HCT116 (cell line): ENCODE measurements around the gene IGLL5. TPM values are rescaled to one million over a fixed set of nuclear protein-coding genes. Genes with fewer than 3 reads are reported as not detected.

Source experiments
- ATAC-seq: fragments of 200-7000 bp; cut with Tn5 transposase; 2 replicates; pipeline ENCODE4 v1.9.1; 2020; ENCODE audit warnings: mild to moderate bottlenecking, moderate library complexity
- BruUV-seq: library from RNA; stranded (reverse); fragments of 400-500 nt; replicated peaks from 2 replicates; lab custom pipeline; 2021; lab: Mats Ljungman, UMichigan
- CTCF ChIA-PET: fragments of 300-600 bp; sonication (Branson Sonifier 250); formaldehyde crosslinking; loops from one replicate; lab custom pipeline; 2021; ENCODE audit warnings: antibody characterized with exemption; lab: Charles Lee
- POLR2A ChIA-PET: fragments of 300-600, 350-600 bp; sonication (Branson Sonifier 250); formaldehyde crosslinking; loops from one replicate; lab custom pipeline; 2021; ENCODE audit warnings: antibody characterized with exemption; lab: Charles Lee
- RAD21 ChIA-PET, 2 experiments: fragments of 300-600 bp; sonication (Branson Sonifier 250); formaldehyde crosslinking; loops; one replicate each; lab custom pipeline; 2023; ENCODE audit warnings: low total read pairs in 2 of 2; ENCODE audit not compliant: uncharacterized antibody in 2 of 2, unreplicated experiment in 2 of 2, low non-redundant PET in 1 of 2; lab: Charles Lee
- DNase-seq: peaks from one replicate; pipeline ENCODE4 v3.0.0-alpha.2; 2010; ENCODE audit warnings: low read depth, low spot score
- H2AFZ ChIP-seq: fragments of 200-600 bp; shearing (Covaris generic), sonication (generic); 2 replicates; pipeline ENCODE4 v1.6.1; 2017; ENCODE audit warnings: low read depth, mixed run types, mixed read lengths, antibody characterized with exemption, low read length; ENCODE audit not compliant: poor library complexity, severe bottlenecking
- H3K27ac ChIP-seq: 2 replicates; pipeline ENCODE4 v1.5.1; 2012; ENCODE audit warnings: low read depth, low read length
- H3K27me3 ChIP-seq: fragments of 200-600 bp; sonication (generic); 2 replicates; pipeline ENCODE4 v1.6.1; 2016; ENCODE audit warnings: mixed run types, low read length, mixed read lengths; ENCODE audit not compliant: insufficient read depth
- H3K36me3 ChIP-seq, 2 experiments: fragments of 200-500 bp in 1 of 2; fragments of 200-600 bp in 1 of 2; sonication (Bioruptor generic) in 1 of 2; sonication (generic) in 1 of 2; 2 replicates each; pipeline versions ENCODE4 v1.5.1 to v1.6.1; 2014 to 2016; ENCODE audit warnings: low read length in 2 of 2, inconsistent platforms in 1 of 2, mixed read lengths in 1 of 2, mixed run types in 1 of 2; ENCODE audit not compliant: insufficient read depth in 2 of 2, control insufficient read depth in 1 of 2
- H3K4me1 ChIP-seq, 2 experiments: fragments of 200-600 bp in 1 of 2; sonication (generic) in 1 of 2; 2 replicates each; pipeline versions ENCODE4 v1.5.1 to v1.6.1; 2012 to 2017; ENCODE audit warnings: low read length in 2 of 2, inconsistent platforms in 1 of 2, mild to moderate bottlenecking in 1 of 2, mixed read lengths in 1 of 2, mixed run types in 1 of 2, moderate library complexity in 1 of 2; ENCODE audit not compliant: insufficient read depth in 2 of 2, control insufficient read depth in 1 of 2
- H3K4me2 ChIP-seq: fragments of 200-600 bp; sonication (generic); 2 replicates; pipeline ENCODE4 v1.6.1; 2017; ENCODE audit warnings: mixed run types, low read length, mixed read lengths
- H3K4me3 ChIP-seq, 2 experiments: fragments of 200-600 bp in 1 of 2; sonication (generic) in 1 of 2; replicated peaks in 1 of 2; 2 replicates each; pipeline ENCODE4 v1.5.1; 2011 to 2016; ENCODE audit warnings: low read length in 2 of 2, control low read depth in 1 of 2, low read depth in 1 of 2, mild to moderate bottlenecking in 1 of 2, mixed read lengths in 1 of 2, mixed run types in 1 of 2
- H3K79me2 ChIP-seq: fragments of 200-600 bp; sonication (generic); 2 replicates; pipeline ENCODE4 v1.6.1; 2017; ENCODE audit warnings: mild to moderate bottlenecking, mixed run types, low read length, moderate library complexity, mixed read lengths; ENCODE audit not compliant: insufficient read depth
- H3K9ac ChIP-seq: fragments of 200-600 bp; sonication (generic); 2 replicates; pipeline ENCODE4 v1.6.1; 2016; ENCODE audit warnings: low read length, mixed read lengths
- H3K9me2 ChIP-seq: fragments of 200-600 bp; sonication (generic), shearing (Covaris generic); 2 replicates; pipeline ENCODE4 v1.6.1; 2017; ENCODE audit warnings: mixed run types, mild to moderate bottlenecking, moderate library complexity; ENCODE audit not compliant: insufficient read depth
- H3K9me3 ChIP-seq, 2 experiments: fragments of 200-500 bp in 1 of 2; fragments of 200-600 bp in 1 of 2; sonication (Bioruptor generic) in 1 of 2; sonication (generic) in 1 of 2; 2 replicates each; pipeline ENCODE4 v1.6.1; 2014 to 2017; ENCODE audit warnings: low read length in 2 of 2, mixed read lengths in 2 of 2, inconsistent platforms in 1 of 2, low read depth in 1 of 2, mild to moderate bottlenecking in 1 of 2, mixed run types in 1 of 2, moderate library complexity in 1 of 2; ENCODE audit not compliant: control insufficient read depth in 1 of 2, insufficient read depth in 1 of 2
- H4K20me1 ChIP-seq: fragments of 200-600 bp; sonication (generic), shearing (Covaris generic); 2 replicates; pipeline ENCODE4 v1.6.1; 2017; ENCODE audit warnings: mixed run types, mild to moderate bottlenecking, moderate library complexity; ENCODE audit not compliant: insufficient read depth
- ATF3 ChIP-seq: IDR thresholded peaks from 2 replicates; pipeline ENCODE4 v1.6.1; 2012
- CBX3 ChIP-seq: IDR thresholded peaks from 2 replicates; pipeline ENCODE4 v1.6.1; 2012; ENCODE audit warnings: low read depth
- CEBPB ChIP-seq: IDR thresholded peaks from 2 replicates; pipeline ENCODE4 v1.6.1; 2012; ENCODE audit warnings: low read depth
- EZH2 ChIP-seq: fragments of 200-600 bp; sonication (generic); IDR thresholded peaks from 2 replicates; pipeline ENCODE4 v1.6.1; 2017; ENCODE audit warnings: antibody characterized with exemption, mixed run types
- FOSL1 ChIP-seq: IDR thresholded peaks from 2 replicates; pipeline ENCODE4 v1.6.1; 2012; ENCODE audit warnings: low read depth
- JUND ChIP-seq: IDR thresholded peaks from 2 replicates; pipeline ENCODE4 v1.6.1; 2012
- MAX ChIP-seq: IDR thresholded peaks from 2 replicates; pipeline ENCODE4 v1.6.1; 2012
- POLR2A ChIP-seq: IDR thresholded peaks from 2 replicates; pipeline ENCODE4 v1.7.0; 2011; ENCODE audit warnings: borderline replicate concordance; ENCODE audit not compliant: insufficient read depth, insufficient read length; ENCODE audit errors: extremely low read depth
- POLR2AphosphoS5 ChIP-seq: IDR thresholded peaks from 2 replicates; pipeline ENCODE4 v1.6.1; 2011; ENCODE audit warnings: mild to moderate bottlenecking, low read depth, low read length, moderate library complexity
- RAD21 ChIP-seq: IDR thresholded peaks from 2 replicates; pipeline ENCODE4 v1.6.1; 2012; ENCODE audit warnings: low read depth, mild to moderate bottlenecking
- REST ChIP-seq: IDR thresholded peaks from 2 replicates; pipeline ENCODE4 v1.6.1; 2012; ENCODE audit warnings: low read depth
- SRF ChIP-seq: IDR thresholded peaks from 2 replicates; pipeline ENCODE4 v1.6.1; 2012; ENCODE audit warnings: low read depth
- TCF7L2 ChIP-seq: IDR thresholded peaks from 2 replicates; pipeline ENCODE4 v1.7.0; 2011; ENCODE audit warnings: borderline replicate concordance, inconsistent platforms; ENCODE audit not compliant: insufficient read depth, insufficient read length; ENCODE audit errors: extremely low read depth
- YY1 ChIP-seq: IDR thresholded peaks from 2 replicates; pipeline ENCODE4 v1.6.1; 2011; ENCODE audit warnings: low read length, low read depth, moderate library complexity, mild to moderate bottlenecking; ENCODE audit not compliant: insufficient replicate concordance; ENCODE audit errors: extremely low read depth
- ZFX ChIP-seq: fragments of 450-650 bp; IDR thresholded peaks from 2 replicates; pipeline ENCODE4 v1.6.1; 2017
- ZNF274 ChIP-seq: fragments of 200-500 bp; sonication (Bioruptor generic); IDR thresholded peaks from 2 replicates; pipeline ENCODE4 v1.6.1; 2014; ENCODE audit warnings: mild to moderate bottlenecking, low read depth, low read length, inconsistent platforms
- intact Hi-C: fragments of 100-400 bp; cut with micrococcal nuclease; formaldehyde crosslinking; loops from 2 replicates; pipeline ENCODE4 v1.10.0; 2022
- total RNA-seq: library from RNA; stranded (reverse); gene quantifications from one replicate; pipeline ENCODE4 v1.2.1, GENCODE V29; 2021; ENCODE audit not compliant: unreplicated experiment

Gene IGLL5
- total RNA-seq, 1 experiment from 2014 or later = not detected

- ChIA-PET CTCF (no interaction called here), RAD21 (no interaction called here), POLR2A (no interaction called here)
- Histone ChIP-seq H2AFZ (no peak overlapping the region), H3K4me1 (no peaks in the 10 kb centered on the region), H4K20me1 (no peaks in the 10 kb centered on the region), H3K4me3 (no peak overlapping the region), H3K27me3 (peaks cover 53% of the 10 kb centered on the region), H3K79me2 (no peaks in the 10 kb centered on the region), H3K36me3 (no peaks in the 10 kb centered on the region), H3K9ac (no peak overlapping the region), H3K9me2 (no peaks in the 10 kb centered on the region), H3K9me3 (no peaks in the 10 kb centered on the region), H3K4me2 (no peak overlapping the region), H3K27ac (no peak overlapping the region)
- intact Hi-C loops = no loop called here
- ATAC-seq = no peak
- TF ChIP-seq POLR2A (no peak), CBX3 (no peak), RAD21 (no peak), POLR2AphosphoS5 (no peak), EZH2 (no peak), ZNF274 (no peak), TCF7L2 (no peak), YY1 (no peak), ATF3 (no peak), SRF (no peak), CEBPB (no peak), JUND (no peak), MAX (no peak), FOSL1 (no peak), REST (no peak), ZFX (no peak)
- no TSS peak for BruUV-seq
- DNase-seq = no peak
Measured at GRCh38 chr22:22907551-22908494, 20.2 kb downstream of the IGLL5 start.
